8988T (cell line): Measurements from ENCODE around the gene PODXL2.
"Not testable (repeated sequence)": the region's sequence is repeated elsewhere in the genome, so short reads cannot be mapped to it uniquely, and the experiment has no call there.

Experiments used
- DNase-seq: peaks from one replicate; pipeline ENCODE4 v3.0.0; 2011

PODXL2 gene

GRCh38 chr3:127630811-127631714 lies 2.1 kb downstream of the PODXL2 start:
- DNase-seq, result no peak

GRCh38 chr3:127632035-127632820 lies 3.2 kb downstream of the PODXL2 start:
- DNase-seq, result no peak

- no peak for DNase-seq
Observed at GRCh38 chr3:127634653-127635052, 5.7 kb downstream of the PODXL2 start.

- no peak for DNase-seq
Observed at GRCh38 chr3:127637546-127637945, 8.6 kb downstream of the PODXL2 start.

- DNase-seq, result no peak
Observed at GRCh38 chr3:127637971-127638370, 9.0 kb downstream of the PODXL2 start.

GRCh38 chr3:127639173-127640041 lies 10.4 kb downstream of the PODXL2 start:
- no peak for DNase-seq

GRCh38 chr3:127640042-127640355 lies 11.0 kb downstream of the PODXL2 start:
- no peak for DNase-seq

GRCh38 chr3:127644641-127645370 lies 15.8 kb downstream of the PODXL2 start:
- DNase-seq, result no peak

- DNase-seq, result no peak
Observed at GRCh38 chr3:127645371-127646015, 16.5 kb downstream of the PODXL2 start.

- DNase-seq, result no peak
Observed at GRCh38 chr3:127646501-127647046, 17.6 kb downstream of the PODXL2 start.

- DNase-seq, result no peak
Observed at GRCh38 chr3:127647166-127647844, 18.3 kb downstream of the PODXL2 start.

GRCh38 chr3:127647845-127648204 lies 18.8 kb downstream of the PODXL2 start:
- DNase-seq, result no peak

- no peak for DNase-seq
Observed at GRCh38 chr3:127650236-127650635, 21.3 kb downstream of the PODXL2 start.

GRCh38 chr3:127651516-127652172 lies 22.7 kb downstream of the PODXL2 start:
- DNase-seq, result no peak

- no peak for DNase-seq
Observed at GRCh38 chr3:127652246-127652995, 23.4 kb downstream of the PODXL2 start.

- no peak for DNase-seq
Observed at GRCh38 chr3:127654374-127654773, 25.4 kb downstream of the PODXL2 start.

GRCh38 chr3:127654993-127655392 lies 26.0 kb downstream of the PODXL2 start:
- not testable (repeated sequence) for DNase-seq

- no peak for DNase-seq
Observed at GRCh38 chr3:127655641-127656040, 26.7 kb downstream of the PODXL2 start.

- DNase-seq, result no peak
Observed at GRCh38 chr3:127656906-127657305, 27.9 kb downstream of the PODXL2 start.

GRCh38 chr3:127658234-127658633 lies 29.2 kb downstream of the PODXL2 start:
- DNase-seq, result no peak
